GM23338 (cell line): ENCODE data around the gene GYPE.
"Not testable (repeated sequence)": the region's sequence is repeated elsewhere in the genome, so short reads cannot be mapped to it uniquely, and the experiment has no call there.

Experiments
- CREB1 ChIP-seq: fragments of 250-450 bp; sonication (Bioruptor Pico); IDR thresholded peaks from 2 replicates; pipeline ENCODE4 v1.5.0; 2020; ENCODE audit warnings: low read depth, mild to moderate bottlenecking, moderate library complexity
- EZH2 ChIP-seq: fragments of 200-600 bp; sonication (generic); IDR thresholded peaks from one replicate; pipeline ENCODE4 v1.8.0; 2017; ENCODE audit warnings: antibody characterized with exemption, mild to moderate bottlenecking, low read depth; ENCODE audit not compliant: unreplicated experiment
- EZH2phosphoT487 ChIP-seq: fragments of 200-600 bp; sonication (generic); IDR thresholded peaks from one replicate; pipeline ENCODE4 v1.8.1; 2018; ENCODE audit warnings: antibody characterized with exemption; ENCODE audit not compliant: unreplicated experiment
- JUNB ChIP-seq: IDR thresholded peaks from one replicate; pipeline ENCODE4 v1.6.1; 2016; ENCODE audit warnings: antibody characterized with exemption; ENCODE audit not compliant: unreplicated experiment
- POLR2AphosphoS5 ChIP-seq: IDR thresholded peaks from 2 replicates; pipeline ENCODE4 v1.6.1; 2016; ENCODE audit warnings: antibody characterized with exemption, low read depth
- ZNF114 ChIP-seq: fragments of 250-450 bp; sonication (Bioruptor Pico); IDR thresholded peaks from 2 replicates; pipeline ENCODE4 v1.5.0; 2020; ENCODE audit warnings: mild to moderate bottlenecking, moderate library complexity
- TF ChIP-seq, protein P1 (sequence below), 2 experiments: fragments of 200-600 bp in 1 of 2; sonication (generic) in 1 of 2; conservative IDR thresholded peaks; 2 replicates each; pipeline versions ENCODE4 v1.5.1 to v1.6.1; 2016 to 2017; ENCODE audit warnings: antibody characterized with exemption in 2 of 2, low read depth in 2 of 2, mild to moderate bottlenecking in 2 of 2, moderate library complexity in 1 of 2
- TF ChIP-seq, protein P2 (sequence below): IDR thresholded peaks from one replicate; pipeline ENCODE4 v1.6.1; 2018; ENCODE audit warnings: antibody characterized with exemption; ENCODE audit not compliant: unreplicated experiment
- TF ChIP-seq, protein P3 (sequence below): IDR thresholded peaks from 2 replicates; pipeline ENCODE4 v1.6.1; 2016; ENCODE audit warnings: antibody characterized with exemption

DNA sequence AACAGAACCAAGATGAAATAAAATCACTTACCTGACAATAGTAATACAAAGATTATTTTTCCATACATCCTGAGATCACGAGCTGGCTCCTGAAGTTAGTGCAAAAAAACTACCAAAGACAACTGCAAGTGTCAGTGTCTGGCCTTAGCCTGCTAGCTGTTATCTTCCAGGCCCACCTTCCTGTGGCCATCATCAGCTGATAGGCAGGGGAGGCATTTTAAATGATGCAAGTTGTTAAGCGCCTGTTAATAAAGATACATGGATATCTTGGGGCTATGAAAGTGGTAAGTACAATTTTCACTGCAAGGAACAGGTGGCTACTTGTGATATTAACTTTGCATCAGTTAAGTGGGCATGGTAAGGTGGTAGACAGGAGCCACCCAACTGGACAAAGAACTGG, at the start of gene GYPE:
- TF ChIP-seq POLR2AphosphoS5; EZH2phosphoT487; JUNB; ZNF114 (CRISPR knock-in tag); EZH2; CREB1 (CRISPR knock-in tag): not testable (repeated sequence)
- TF ChIP-seq, protein P1, sequence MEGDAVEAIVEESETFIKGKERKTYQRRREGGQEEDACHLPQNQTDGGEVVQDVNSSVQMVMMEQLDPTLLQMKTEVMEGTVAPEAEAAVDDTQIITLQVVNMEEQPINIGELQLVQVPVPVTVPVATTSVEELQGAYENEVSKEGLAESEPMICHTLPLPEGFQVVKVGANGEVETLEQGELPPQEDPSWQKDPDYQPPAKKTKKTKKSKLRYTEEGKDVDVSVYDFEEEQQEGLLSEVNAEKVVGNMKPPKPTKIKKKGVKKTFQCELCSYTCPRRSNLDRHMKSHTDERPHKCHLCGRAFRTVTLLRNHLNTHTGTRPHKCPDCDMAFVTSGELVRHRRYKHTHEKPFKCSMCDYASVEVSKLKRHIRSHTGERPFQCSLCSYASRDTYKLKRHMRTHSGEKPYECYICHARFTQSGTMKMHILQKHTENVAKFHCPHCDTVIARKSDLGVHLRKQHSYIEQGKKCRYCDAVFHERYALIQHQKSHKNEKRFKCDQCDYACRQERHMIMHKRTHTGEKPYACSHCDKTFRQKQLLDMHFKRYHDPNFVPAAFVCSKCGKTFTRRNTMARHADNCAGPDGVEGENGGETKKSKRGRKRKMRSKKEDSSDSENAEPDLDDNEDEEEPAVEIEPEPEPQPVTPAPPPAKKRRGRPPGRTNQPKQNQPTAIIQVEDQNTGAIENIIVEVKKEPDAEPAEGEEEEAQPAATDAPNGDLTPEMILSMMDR (conservative IDR thresholded peaks at IDR 0.05; ENCODE audit: low read depth in 2 of 2) = not testable (repeated sequence)
- TF ChIP-seq, protein P2, sequence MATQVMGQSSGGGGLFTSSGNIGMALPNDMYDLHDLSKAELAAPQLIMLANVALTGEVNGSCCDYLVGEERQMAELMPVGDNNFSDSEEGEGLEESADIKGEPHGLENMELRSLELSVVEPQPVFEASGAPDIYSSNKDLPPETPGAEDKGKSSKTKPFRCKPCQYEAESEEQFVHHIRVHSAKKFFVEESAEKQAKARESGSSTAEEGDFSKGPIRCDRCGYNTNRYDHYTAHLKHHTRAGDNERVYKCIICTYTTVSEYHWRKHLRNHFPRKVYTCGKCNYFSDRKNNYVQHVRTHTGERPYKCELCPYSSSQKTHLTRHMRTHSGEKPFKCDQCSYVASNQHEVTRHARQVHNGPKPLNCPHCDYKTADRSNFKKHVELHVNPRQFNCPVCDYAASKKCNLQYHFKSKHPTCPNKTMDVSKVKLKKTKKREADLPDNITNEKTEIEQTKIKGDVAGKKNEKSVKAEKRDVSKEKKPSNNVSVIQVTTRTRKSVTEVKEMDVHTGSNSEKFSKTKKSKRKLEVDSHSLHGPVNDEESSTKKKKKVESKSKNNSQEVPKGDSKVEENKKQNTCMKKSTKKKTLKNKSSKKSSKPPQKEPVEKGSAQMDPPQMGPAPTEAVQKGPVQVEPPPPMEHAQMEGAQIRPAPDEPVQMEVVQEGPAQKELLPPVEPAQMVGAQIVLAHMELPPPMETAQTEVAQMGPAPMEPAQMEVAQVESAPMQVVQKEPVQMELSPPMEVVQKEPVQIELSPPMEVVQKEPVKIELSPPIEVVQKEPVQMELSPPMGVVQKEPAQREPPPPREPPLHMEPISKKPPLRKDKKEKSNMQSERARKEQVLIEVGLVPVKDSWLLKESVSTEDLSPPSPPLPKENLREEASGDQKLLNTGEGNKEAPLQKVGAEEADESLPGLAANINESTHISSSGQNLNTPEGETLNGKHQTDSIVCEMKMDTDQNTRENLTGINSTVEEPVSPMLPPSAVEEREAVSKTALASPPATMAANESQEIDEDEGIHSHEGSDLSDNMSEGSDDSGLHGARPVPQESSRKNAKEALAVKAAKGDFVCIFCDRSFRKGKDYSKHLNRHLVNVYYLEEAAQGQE = not testable (repeated sequence)
- TF ChIP-seq, protein P3, sequence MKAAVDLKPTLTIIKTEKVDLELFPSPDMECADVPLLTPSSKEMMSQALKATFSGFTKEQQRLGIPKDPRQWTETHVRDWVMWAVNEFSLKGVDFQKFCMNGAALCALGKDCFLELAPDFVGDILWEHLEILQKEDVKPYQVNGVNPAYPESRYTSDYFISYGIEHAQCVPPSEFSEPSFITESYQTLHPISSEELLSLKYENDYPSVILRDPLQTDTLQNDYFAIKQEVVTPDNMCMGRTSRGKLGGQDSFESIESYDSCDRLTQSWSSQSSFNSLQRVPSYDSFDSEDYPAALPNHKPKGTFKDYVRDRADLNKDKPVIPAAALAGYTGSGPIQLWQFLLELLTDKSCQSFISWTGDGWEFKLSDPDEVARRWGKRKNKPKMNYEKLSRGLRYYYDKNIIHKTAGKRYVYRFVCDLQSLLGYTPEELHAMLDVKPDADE = not testable (repeated sequence)
